Cardiac muscle cell (in vitro differentiated cells and primary cell): ENCODE results near the gene ITGAV. TPM values are rescaled to one million over a fixed set of nuclear protein-coding genes. Genes with fewer than 3 reads are reported as not detected.

ENCODE experiments used
- DNase-seq, 2 donors: peaks; one replicate each; pipeline versions ENCODE4 v3.0.0 to v3.0.0-alpha.2; 2010 to 2017; ENCODE audit warnings: low read depth in 1 of 2, low spot score in 1 of 2
- H3K27ac ChIP-seq: fragments of 200-600 bp; sonication (generic); 2 replicates; pipeline ENCODE4 v1.5.1; 2016
- H3K27me3 ChIP-seq: fragments of 200-600 bp; sonication (generic); 2 replicates; pipeline ENCODE4 v1.6.0; 2016; ENCODE audit warnings: control low read depth
- H3K36me3 ChIP-seq: fragments of 200-600 bp; sonication (generic); 2 replicates; pipeline ENCODE4 v1.5.1; 2016; ENCODE audit warnings: control low read depth
- H3K4me1 ChIP-seq: fragments of 200-600 bp; sonication (generic); 2 replicates; pipeline ENCODE4 v1.8.1; 2017; ENCODE audit warnings: low read depth, mild to moderate bottlenecking, mixed run types
- H3K4me3 ChIP-seq: fragments of 200-600 bp; sonication (generic); 2 replicates; pipeline ENCODE4 v1.5.1; 2016; ENCODE audit warnings: mild to moderate bottlenecking
- H3K9me3 ChIP-seq: fragments of 200-600 bp; sonication (generic); 2 replicates; pipeline ENCODE4 v1.5.1; 2017; ENCODE audit warnings: low read depth, mild to moderate bottlenecking, control low read depth
- CTCF ChIP-seq: IDR thresholded peaks from 2 replicates; pipeline ENCODE4 v1.5.1; 2012; ENCODE audit warnings: low read depth, mild to moderate bottlenecking, low read length
- polyA plus RNA-seq: library from polyadenylated mRNA; unstranded; fragments of >200 nt; fragmentation: Nextera tagmentation; extraction: Ambion mirVana; gene quantifications from 2 replicates; pipeline ENCODE4 v1.2.1, GENCODE V29; 2016
- total RNA-seq: library from RNA; depleted of rRNA; stranded (reverse); fragments of >200 nt; gene quantifications from 2 replicates; pipeline ENCODE4 v1.2.3, GENCODE V29; 2016

ITGAV gene
- total and polyA plus RNA-seq, 2 experiments from 2014 or later: 39.4 to 99.8 TPM

- Histone ChIP-seq H3K27ac (peak overlapping the region; percentile 14), H3K4me3 (no peak overlapping the region), H3K36me3 (no peaks in the 10 kb centered on the region), H3K27me3 (no peaks in the 10 kb centered on the region), H3K9me3 (no peaks in the 10 kb centered on the region), H3K4me1 (peaks cover under 1% of the 10 kb centered on the region)
- DNase-seq: no peak
- no peak for TF ChIP-seq CTCF
Observed at GRCh38 chr2:186569897-186570296, 20.0 kb upstream of the ITGAV start.

GRCh38 chr2:186570604-186571003 is 19.3 kb upstream of the ITGAV start:
- DNase-seq: peak in 1 of 2 donors; percentile 66
- no peak for TF ChIP-seq CTCF
- no peaks in the 10 kb centered on the region for H3K9me3 ChIP-seq
- H3K4me3 ChIP-seq: no peak overlapping the region
- H3K27ac ChIP-seq: peak overlapping the region; percentile 47
- peaks cover 4% of the 10 kb centered on the region for H3K4me1 ChIP-seq
- H3K36me3 ChIP-seq: no peaks in the 10 kb centered on the region
- H3K27me3 ChIP-seq: no peaks in the 10 kb centered on the region

- Histone ChIP-seq H3K36me3 (no peaks in the 10 kb centered on the region), H3K4me3 (no peak overlapping the region), H3K27ac (no peak overlapping the region), H3K27me3 (no peaks in the 10 kb centered on the region), H3K9me3 (no peaks in the 10 kb centered on the region), H3K4me1 (peaks cover 4% of the 10 kb centered on the region)
- no peak for DNase-seq
- no peak for TF ChIP-seq CTCF
Observed at GRCh38 chr2:186572705-186573104, 17.2 kb upstream of the ITGAV start.

GRCh38 chr2:186573531-186573930 is 16.3 kb upstream of the ITGAV start:
- peaks cover 4% of the 10 kb centered on the region for H3K4me1 ChIP-seq
- TF ChIP-seq CTCF: no peak
- no peak overlapping the region for H3K4me3 ChIP-seq
- DNase-seq: no peak
- no peaks in the 10 kb centered on the region for H3K36me3 ChIP-seq
- no peaks in the 10 kb centered on the region for H3K27me3 ChIP-seq
- H3K9me3 ChIP-seq: no peaks in the 10 kb centered on the region
- H3K27ac ChIP-seq: no peak overlapping the region

DNA sequence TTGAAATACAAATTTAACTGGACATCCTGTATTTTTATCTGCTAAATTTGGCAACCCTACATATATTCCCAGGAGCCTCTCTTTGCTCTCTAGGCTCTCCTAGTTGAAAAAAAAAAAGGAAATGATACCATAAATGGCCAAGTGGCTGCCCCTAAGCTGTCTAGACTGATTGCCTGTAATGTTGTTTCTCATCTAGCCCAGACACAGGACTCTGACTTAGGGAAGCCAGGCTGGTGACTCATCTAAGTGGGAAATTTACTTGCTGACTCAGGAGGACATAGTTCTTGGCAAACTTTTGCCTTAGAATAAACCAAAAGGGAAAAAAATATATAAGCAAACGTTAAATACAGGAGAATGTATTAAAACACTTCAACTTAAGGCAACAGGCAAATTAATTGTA is 14.6 kb upstream of the ITGAV start:
- DNase-seq: peak; percentile 36 to 99
- H3K9me3 ChIP-seq: no peaks in the 10 kb centered on the region
- H3K4me1 ChIP-seq: peaks cover 4% of the 10 kb centered on the region
- no peak overlapping the region for H3K27ac ChIP-seq
- H3K36me3 ChIP-seq: no peaks in the 10 kb centered on the region
- H3K27me3 ChIP-seq: no peaks in the 10 kb centered on the region
- no peak for TF ChIP-seq CTCF
- no peak overlapping the region for H3K4me3 ChIP-seq

GRCh38 chr2:186575856-186576255 is 14.0 kb upstream of the ITGAV start:
- DNase-seq: no peak
- H3K27me3 ChIP-seq: no peaks in the 10 kb centered on the region
- H3K9me3 ChIP-seq: no peaks in the 10 kb centered on the region
- TF ChIP-seq CTCF: no peak
- H3K36me3 ChIP-seq: no peaks in the 10 kb centered on the region
- no peak overlapping the region for H3K27ac ChIP-seq
- H3K4me1 ChIP-seq: peaks cover 4% of the 10 kb centered on the region
- H3K4me3 ChIP-seq: no peak overlapping the region
